ENCODE data around the gene SLC3A2.

The SLC3A2 gene

GRCh38 chr11:62881579-62882430 lies 1.1 kb downstream of the SLC3A2 start:
- peak; percentile 97 for DNase-seq

- peak; percentile 54 for DNase-seq
Measured at GRCh38 chr11:62882431-62882749, 1.7 kb downstream of the SLC3A2 start.

GRCh38 chr11:62882788-62883501 lies 2.2 kb downstream of the SLC3A2 start:
- no peak for DNase-seq

- DNase-seq = no peak
Measured at GRCh38 chr11:62883673-62884072, 3.0 kb downstream of the SLC3A2 start.

- no peak for DNase-seq
Measured at GRCh38 chr11:62885137-62885750, 4.5 kb downstream of the SLC3A2 start.

- no peak for DNase-seq
Measured at GRCh38 chr11:62888406-62888805, 7.7 kb downstream of the SLC3A2 start.

GRCh38 chr11:62889126-62889483 lies 8.4 kb downstream of the SLC3A2 start:
- no peak for DNase-seq

- DNase-seq = peak; percentile 45
Measured at GRCh38 chr11:62889484-62890437, 9.1 kb downstream of the SLC3A2 start.

- peak; percentile 40 for DNase-seq
Measured at GRCh38 chr11:62892077-62892922, 11.6 kb downstream of the SLC3A2 start.

GRCh38 chr11:62895501-62895900 lies 14.8 kb downstream of the SLC3A2 start:
- DNase-seq = no peak

- no peak for DNase-seq
Measured at GRCh38 chr11:62896049-62896448, 15.4 kb downstream of the SLC3A2 start.

GRCh38 chr11:62897311-62897710 lies 16.6 kb downstream of the SLC3A2 start:
- DNase-seq = no peak

- DNase-seq = no peak
Measured at GRCh38 chr11:62898027-62898426, 17.3 kb downstream of the SLC3A2 start.

- no peak for DNase-seq
Measured at GRCh38 chr11:62902932-62903331, 22.2 kb downstream of the SLC3A2 start.

GRCh38 chr11:62905296-62905695 lies 24.6 kb downstream of the SLC3A2 start:
- DNase-seq = no peak

- peak; percentile 89 for DNase-seq
Measured at GRCh38 chr11:62905927-62906531, 25.3 kb downstream of the SLC3A2 start.

GRCh38 chr11:62908468-62909072 lies 27.9 kb downstream of the SLC3A2 start:
- no peak for DNase-seq

- DNase-seq = peak; percentile 34
Measured at GRCh38 chr11:62909107-62909894, 28.6 kb downstream of the SLC3A2 start.

- DNase-seq = no peak
Measured at GRCh38 chr11:62910141-62910882, 29.6 kb downstream of the SLC3A2 start.
